ENCODE measurements around the gene RFX3. TPM values are rescaled to one million over a fixed set of nuclear protein-coding genes. Genes with fewer than 3 reads are reported as not detected.

Gene RFX3
- total RNA-seq, 2 donors from 2014 or later, result 4.6 to 6.5 TPM

- no peak for ATAC-seq
- Histone ChIP-seq H3K36me3 (replicated peaks in 1 of 2; ENCODE audit: insufficient read depth in 1 of 2, low read depth in 2 of 2) (no peaks in the 10 kb centered on the region), H3K4me1 (no peaks in the 10 kb centered on the region), H3K9me3 (no peaks in the 10 kb centered on the region), H3K27me3 (no peaks in the 10 kb centered on the region), H3K4me3 (no peak overlapping the region), H3K27ac (no peak overlapping the region)
- WGBS, 2 donors, result 79 to 81% methylated on average over 5 of the region's 5 CpGs
- TF ChIP-seq POLR2A (IDR thresholded peaks at IDR 0.05), result no peak
- TF ChIP-seq CTCF (IDR thresholded peaks at IDR 0.05), result no peak
- no peak for DNase-seq
- intact Hi-C loops (cut with DNase I), result no loop called here
These were observed 235.5 kb downstream of the RFX3 start for GRCh38 chr9:3290231-3290840.

- Histone ChIP-seq H3K4me1 (no peaks in the 10 kb centered on the region), H3K27ac (no peak overlapping the region), H3K4me3 (no peak overlapping the region), H3K36me3 (replicated peaks in 1 of 2; ENCODE audit: insufficient read depth in 1 of 2, low read depth in 2 of 2) (no peaks in the 10 kb centered on the region), H3K27me3 (no peaks in the 10 kb centered on the region), H3K9me3 (no peaks in the 10 kb centered on the region)
- intact Hi-C loops (cut with DNase I), result no loop called here
- no peak for DNase-seq
- TF ChIP-seq POLR2A (IDR thresholded peaks at IDR 0.05) (no peak), CTCF (IDR thresholded peaks at IDR 0.05) (no peak)
- ATAC-seq, result no peak
These were observed 237.1 kb downstream of the RFX3 start for GRCh38 chr9:3288686-3289085.

- TF ChIP-seq POLR2A (IDR thresholded peaks at IDR 0.05) (no peak), CTCF (IDR thresholded peaks at IDR 0.05) (no peak)
- no peak for DNase-seq
- no peak overlapping the region for H3K27ac ChIP-seq
- H3K36me3 ChIP-seq (replicated peaks in 1 of 2; ENCODE audit: insufficient read depth in 1 of 2, low read depth in 2 of 2), result no peaks in the 10 kb centered on the region
- H3K27me3 ChIP-seq, result no peaks in the 10 kb centered on the region
- no peaks in the 10 kb centered on the region for H3K9me3 ChIP-seq
- 89 to 96% methylated on average over 1 of the region's 1 CpG for WGBS, 2 donors
- intact Hi-C loops (cut with DNase I), result no loop called here
- no peaks in the 10 kb centered on the region for H3K4me1 ChIP-seq
- no peak overlapping the region for H3K4me3 ChIP-seq
- no peak for ATAC-seq
These were observed 240.2 kb downstream of the RFX3 start for GRCh38 chr9:3285365-3286161.

GRCh38 chr9:3282365-3282764 is 243.4 kb downstream of the RFX3 start:
- no peak for TF ChIP-seq POLR2A (IDR thresholded peaks at IDR 0.05)
- no peak for DNase-seq
- H3K36me3 ChIP-seq (replicated peaks in 1 of 2; ENCODE audit: insufficient read depth in 1 of 2, low read depth in 2 of 2), result no peaks in the 10 kb centered on the region
- no peaks in the 10 kb centered on the region for H3K9me3 ChIP-seq
- intact Hi-C loops (cut with DNase I), result no loop called here
- no peak for ATAC-seq
- H3K4me3 ChIP-seq, result no peak overlapping the region
- no peak overlapping the region for H3K27ac ChIP-seq
- no peaks in the 10 kb centered on the region for H3K27me3 ChIP-seq
- WGBS, 2 donors, result 84 to 89% methylated on average over 3 of the region's 3 CpGs
- no peaks in the 10 kb centered on the region for H3K4me1 ChIP-seq

- Histone ChIP-seq H3K4me1 (no peaks in the 10 kb centered on the region), H3K27me3 (no peaks in the 10 kb centered on the region), H3K9me3 (no peaks in the 10 kb centered on the region), H3K4me3 (no peak overlapping the region), H3K36me3 (replicated peaks in 1 of 2; ENCODE audit: insufficient read depth in 1 of 2, low read depth in 2 of 2) (no peaks in the 10 kb centered on the region), H3K27ac (no peak overlapping the region)
- intact Hi-C loops (cut with DNase I), result no loop called here
- ATAC-seq (no peak), DNase-seq (no peak)
- TF ChIP-seq POLR2A (IDR thresholded peaks at IDR 0.05) (no peak), CTCF (IDR thresholded peaks at IDR 0.05) (no peak)
These were observed 244.4 kb downstream of the RFX3 start for GRCh38 chr9:3281399-3281798.

Data from body of pancreas (tissue), 4 donors.